ENCODE results near the gene ZBTB7C.

The ZBTB7C gene

DNA sequence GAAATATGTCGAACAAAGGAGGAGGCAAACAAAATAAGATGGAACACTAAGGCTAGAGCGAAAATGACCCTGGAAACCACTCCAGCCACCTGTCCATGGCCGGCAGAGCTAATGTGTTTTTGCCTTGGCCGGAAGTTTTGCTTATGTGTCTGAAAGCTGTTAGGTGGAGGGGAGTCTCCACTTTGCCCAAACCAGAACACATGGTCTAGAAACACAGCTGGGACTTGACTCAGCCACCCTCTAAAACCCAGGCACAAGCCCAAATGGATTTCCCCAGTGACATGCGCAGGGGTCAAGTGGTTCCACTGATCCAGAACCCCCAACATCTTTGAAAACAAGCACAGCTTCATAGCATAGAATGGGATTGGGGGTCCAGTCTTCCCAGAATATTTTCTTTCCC, 159.3 kb downstream of the ZBTB7C start:
- no peak overlapping the region for H2AFZ ChIP-seq (ENCODE audit: low read depth, low read length, severe bottlenecking)
- H3K36me3 ChIP-seq (ENCODE audit: low read length), result no peaks in the 10 kb centered on the region
- no peak overlapping the region for H3K9ac ChIP-seq (ENCODE audit: low read length)
- TF ChIP-seq, protein P1, sequence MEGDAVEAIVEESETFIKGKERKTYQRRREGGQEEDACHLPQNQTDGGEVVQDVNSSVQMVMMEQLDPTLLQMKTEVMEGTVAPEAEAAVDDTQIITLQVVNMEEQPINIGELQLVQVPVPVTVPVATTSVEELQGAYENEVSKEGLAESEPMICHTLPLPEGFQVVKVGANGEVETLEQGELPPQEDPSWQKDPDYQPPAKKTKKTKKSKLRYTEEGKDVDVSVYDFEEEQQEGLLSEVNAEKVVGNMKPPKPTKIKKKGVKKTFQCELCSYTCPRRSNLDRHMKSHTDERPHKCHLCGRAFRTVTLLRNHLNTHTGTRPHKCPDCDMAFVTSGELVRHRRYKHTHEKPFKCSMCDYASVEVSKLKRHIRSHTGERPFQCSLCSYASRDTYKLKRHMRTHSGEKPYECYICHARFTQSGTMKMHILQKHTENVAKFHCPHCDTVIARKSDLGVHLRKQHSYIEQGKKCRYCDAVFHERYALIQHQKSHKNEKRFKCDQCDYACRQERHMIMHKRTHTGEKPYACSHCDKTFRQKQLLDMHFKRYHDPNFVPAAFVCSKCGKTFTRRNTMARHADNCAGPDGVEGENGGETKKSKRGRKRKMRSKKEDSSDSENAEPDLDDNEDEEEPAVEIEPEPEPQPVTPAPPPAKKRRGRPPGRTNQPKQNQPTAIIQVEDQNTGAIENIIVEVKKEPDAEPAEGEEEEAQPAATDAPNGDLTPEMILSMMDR (IDR thresholded peaks at IDR 0.05; ENCODE audit: insufficient read depth, low read length, poor library complexity, severe bottlenecking), result no peak
- TF ChIP-seq EZH2phosphoT487 (conservative IDR thresholded peaks at IDR 0.05; ENCODE audit: low read length), result no peak
- no peaks in the 10 kb centered on the region for H3K9me2 ChIP-seq (replicated peaks; ENCODE audit: insufficient read depth, low read length)
- 0 out of 2 replicates have a peak, but pooled peaks cover 3% of the 10 kb centered on the region for H3K27me3 ChIP-seq (ENCODE audit: low read length)
- no peaks in the 10 kb centered on the region for H3K9me3 ChIP-seq (ENCODE audit: insufficient read depth, low read length)
- H3K79me2 ChIP-seq (ENCODE audit: insufficient read depth, low read length), result no peaks in the 10 kb centered on the region
- H3K27ac ChIP-seq (ENCODE audit: low read depth, low read length), result no peak overlapping the region
- H4K20me1 ChIP-seq (ENCODE audit: low read depth, low read length), result no peaks in the 10 kb centered on the region
- no peaks in the 10 kb centered on the region for H3F3A ChIP-seq (ENCODE audit: insufficient read depth)
- H3K4me2 ChIP-seq (ENCODE audit: low read depth, low read length, poor library complexity, severe bottlenecking), result no peak overlapping the region
- H3K4me3 ChIP-seq (ENCODE audit: insufficient read depth, low read length, poor library complexity, severe bottlenecking), result no peak overlapping the region

DNA sequence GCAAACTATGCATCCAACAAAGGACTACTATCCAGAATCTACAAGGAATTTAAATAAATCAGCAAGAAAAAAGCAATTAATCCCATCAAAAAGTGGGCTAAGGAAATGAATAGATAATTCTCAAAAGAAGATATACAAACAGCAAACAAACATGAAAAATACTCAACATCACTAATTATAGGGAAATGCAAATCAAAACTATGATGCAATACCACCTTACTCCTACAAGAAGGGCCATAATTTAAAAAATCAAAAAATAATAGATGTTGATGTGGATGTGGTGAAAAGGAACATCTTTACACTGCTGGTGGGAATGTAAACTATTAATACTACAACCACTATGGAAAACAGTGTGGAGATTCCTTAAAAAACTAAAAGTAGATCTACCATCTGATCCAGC, 164.7 kb downstream of the ZBTB7C start:
- no peaks in the 10 kb centered on the region for H3K36me3 ChIP-seq (ENCODE audit: low read length)
- H4K20me1 ChIP-seq (ENCODE audit: low read depth, low read length), result no peaks in the 10 kb centered on the region
- no peaks in the 10 kb centered on the region for H3K9me2 ChIP-seq (replicated peaks; ENCODE audit: insufficient read depth, low read length)
- H2AFZ ChIP-seq (ENCODE audit: low read depth, low read length, severe bottlenecking), result no peak overlapping the region
- H3K79me2 ChIP-seq (ENCODE audit: insufficient read depth, low read length), result no peaks in the 10 kb centered on the region
- no peaks in the 10 kb centered on the region for H3K9me3 ChIP-seq (ENCODE audit: insufficient read depth, low read length)
- TF ChIP-seq, protein P1 (IDR thresholded peaks at IDR 0.05; ENCODE audit: insufficient read depth, low read length, poor library complexity, severe bottlenecking), result no peak
- TF ChIP-seq EZH2phosphoT487 (conservative IDR thresholded peaks at IDR 0.05; ENCODE audit: low read length), result no peak
- no peaks in the 10 kb centered on the region for H3F3A ChIP-seq (ENCODE audit: insufficient read depth)
- no peak overlapping the region for H3K27ac ChIP-seq (ENCODE audit: low read depth, low read length)
- no peak overlapping the region for H3K9ac ChIP-seq (ENCODE audit: low read length)
- H3K4me2 ChIP-seq (ENCODE audit: low read depth, low read length, poor library complexity, severe bottlenecking), result no peak overlapping the region
- 0 out of 2 replicates have a peak, but pooled peaks cover 3% of the 10 kb centered on the region for H3K27me3 ChIP-seq (ENCODE audit: low read length)
- no peak overlapping the region for H3K4me3 ChIP-seq (ENCODE audit: insufficient read depth, low read length, poor library complexity, severe bottlenecking)

DNA sequence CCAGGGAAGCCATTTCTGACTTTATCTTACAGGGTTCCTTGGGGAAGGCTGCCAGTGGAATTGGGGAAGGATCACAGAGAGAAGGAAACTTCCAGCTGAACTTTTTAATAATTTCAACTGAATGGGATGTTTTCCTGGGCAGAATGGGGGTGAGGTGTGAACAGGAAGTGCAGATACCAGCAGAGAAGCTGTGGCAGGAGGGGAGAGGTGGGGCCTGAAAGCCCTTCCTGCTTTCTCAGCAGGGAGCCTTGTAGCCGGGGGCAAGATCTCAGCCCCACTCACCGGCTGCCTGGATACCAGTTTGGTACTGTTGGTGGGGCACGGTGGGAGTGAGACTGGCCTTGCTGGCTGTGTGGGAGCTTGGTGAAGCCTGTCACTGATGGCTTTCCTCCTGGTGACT, 170.5 kb downstream of the ZBTB7C start:
- H3K4me2 ChIP-seq (ENCODE audit: low read depth, low read length, poor library complexity, severe bottlenecking), result no peak overlapping the region
- no peak overlapping the region for H3K9ac ChIP-seq (ENCODE audit: low read length)
- no peaks in the 10 kb centered on the region for H3K9me3 ChIP-seq (ENCODE audit: insufficient read depth, low read length)
- no peaks in the 10 kb centered on the region for H3K9me2 ChIP-seq (replicated peaks; ENCODE audit: insufficient read depth, low read length)
- no peak overlapping the region for H2AFZ ChIP-seq (ENCODE audit: low read depth, low read length, severe bottlenecking)
- H4K20me1 ChIP-seq (ENCODE audit: low read depth, low read length), result peaks cover 4% of the 10 kb centered on the region; the same call in 1 of the 2 replicates
- no peaks in the 10 kb centered on the region for H3K27me3 ChIP-seq (ENCODE audit: low read length)
- H3K27ac ChIP-seq (ENCODE audit: low read depth, low read length), result no peak overlapping the region
- no peaks in the 10 kb centered on the region for H3K36me3 ChIP-seq (ENCODE audit: low read length)
- TF ChIP-seq, protein P1 (IDR thresholded peaks at IDR 0.05; ENCODE audit: insufficient read depth, low read length, poor library complexity, severe bottlenecking), result no peak
- no peak for TF ChIP-seq EZH2phosphoT487 (conservative IDR thresholded peaks at IDR 0.05; ENCODE audit: low read length)
- no peaks in the 10 kb centered on the region for H3K79me2 ChIP-seq (ENCODE audit: insufficient read depth, low read length)
- H3F3A ChIP-seq (ENCODE audit: insufficient read depth), result no peaks in the 10 kb centered on the region
- H3K4me3 ChIP-seq (ENCODE audit: insufficient read depth, low read length, poor library complexity, severe bottlenecking), result no peak overlapping the region

Measured in SU-DHL-6 (cell line).